ENCODE data around the gene HSF4.

- TF ChIP-seq CTCF (conservative IDR thresholded peaks at IDR 0.05 in 1 of 2, IDR thresholded peaks at IDR 0.05 in 1 of 2; ENCODE audit: extremely low read depth in 1 of 2, insufficient read depth in 1 of 2, low read depth in 1 of 2, low read length in 2 of 2) (no peak), EZH2 (IDR thresholded peaks at IDR 0.05; ENCODE audit: borderline replicate concordance, low read length) (no peak)
Measured at GRCh38 chr16:67156143-67156844, 8.3 kb upstream of the HSF4 start.
